OCI-LY3 (cell line): ENCODE measurements around the gene TMEM129.

Source experiments
- CTCF ChIP-seq: fragments of 200-600, 300-600 bp; sonication (generic); IDR thresholded peaks from 2 replicates; pipeline ENCODE4 v1.5.1; 2014; ENCODE audit warnings: antibody characterized with exemption, low read length, low read depth
- EZH2phosphoT487 ChIP-seq: fragments of 200-600 bp; shearing (Covaris generic); IDR thresholded peaks from 2 replicates; pipeline ENCODE4 v1.6.1; 2018; ENCODE audit warnings: antibody characterized with exemption, mixed run types, low read depth

- TF ChIP-seq CTCF (no peak), EZH2phosphoT487 (no peak)
These were observed 2.9 kb downstream of the TMEM129 start for GRCh38 chr4:1718095-1718850.
